ENCODE data around the gene C4orf51. TPM values are rescaled to one million over a fixed set of nuclear protein-coding genes. Genes with fewer than 3 reads are reported as not detected.

C4orf51 gene
- polyA plus RNA-seq, 6 donors from 2014 or later: not detected

DNA sequence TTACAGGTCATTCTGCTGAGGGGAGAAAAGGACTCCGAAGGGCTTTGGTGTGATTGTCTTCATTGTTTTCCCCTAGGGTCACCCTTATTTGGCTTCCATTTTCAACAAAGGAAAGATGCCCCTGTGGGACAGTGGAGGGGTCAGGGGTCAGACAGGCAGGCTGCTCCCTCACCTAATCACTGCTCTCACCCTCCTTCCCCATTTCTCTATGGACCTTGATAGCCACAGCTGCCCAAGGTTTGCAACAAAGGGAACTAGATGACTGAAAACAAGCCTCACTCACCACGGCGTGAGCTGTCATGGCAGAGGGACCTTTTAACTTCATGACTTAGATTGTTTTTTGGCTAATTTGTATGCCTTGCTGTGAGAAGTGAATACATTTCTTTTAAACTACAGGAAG, 40.7 kb downstream of the C4orf51 start:
- H3K36me3 Mint-ChIP-seq: no peaks in the 10 kb centered on the region
- no peak for ATAC-seq (ENCODE audit: low read depth in 2 of 2)
- H3K27ac Mint-ChIP-seq: no peak overlapping the region
- H3K27me3 Mint-ChIP-seq: peaks cover 18 to 43% (median 35%) of the 10 kb centered on the region in 3 donors
- peaks cover 0 to 7% (median 0%) of the 10 kb centered on the region in 7 donors for H3K9me3 Mint-ChIP-seq
- peaks cover 0 to 5% (median 4%) of the 10 kb centered on the region in 3 donors for H3K4me1 Mint-ChIP-seq
- no peak overlapping the region for H3K4me3 Mint-ChIP-seq
- no peak for DNase-seq

DNA sequence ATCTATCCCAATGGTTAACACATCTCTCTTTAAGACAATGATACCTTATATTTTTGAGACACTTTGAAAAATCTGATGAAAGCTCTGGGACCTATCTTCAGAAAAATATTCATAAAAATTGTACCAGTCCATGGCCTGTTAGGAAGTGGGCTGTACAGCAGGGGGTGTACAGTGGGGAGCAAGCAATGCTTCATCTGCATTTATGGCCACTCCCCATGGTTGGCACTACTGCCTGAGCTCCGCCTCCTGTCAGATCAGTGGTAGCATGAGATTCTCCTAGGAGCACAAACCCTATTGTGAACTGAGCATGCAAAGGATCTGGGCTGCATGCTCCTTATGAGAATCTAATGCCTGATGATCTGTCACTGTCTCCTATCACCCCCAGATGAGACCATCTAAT, 42.6 kb downstream of the C4orf51 start:
- H3K4me1 Mint-ChIP-seq: peaks cover 0 to 5% (median 4%) of the 10 kb centered on the region in 3 donors
- H3K36me3 Mint-ChIP-seq: no peaks in the 10 kb centered on the region
- H3K27ac Mint-ChIP-seq: no peak overlapping the region
- no peak for DNase-seq
- peaks cover 0 to 7% (median 0%) of the 10 kb centered on the region in 7 donors for H3K9me3 Mint-ChIP-seq
- H3K4me3 Mint-ChIP-seq: no peak overlapping the region
- H3K27me3 Mint-ChIP-seq: peaks cover 12 to 35% (median 28%) of the 10 kb centered on the region in 3 donors
- no peak for ATAC-seq (ENCODE audit: low read depth in 2 of 2)

DNA sequence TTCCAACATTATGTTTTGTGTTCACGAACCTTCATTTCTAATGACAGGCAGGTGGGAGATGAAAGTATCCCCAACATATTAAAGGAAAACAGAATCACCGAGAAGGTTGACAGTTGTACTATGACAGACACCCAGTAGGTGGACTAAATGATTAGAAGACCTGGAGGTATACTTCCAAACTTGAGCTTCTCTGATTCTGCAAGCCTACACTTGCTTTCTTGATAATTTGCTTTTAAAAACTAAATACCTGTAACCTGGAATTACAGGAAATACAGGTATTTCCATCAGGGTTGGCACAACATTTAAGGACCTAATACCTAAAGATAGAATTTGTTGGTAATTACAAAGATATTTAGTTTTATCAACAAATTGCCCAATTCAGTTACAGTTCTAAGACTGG, 43.4 kb downstream of the C4orf51 start:
- Mint-ChIP-seq H3K27ac (no peak overlapping the region), H3K27me3 (peaks cover 4 to 31% (median 24%) of the 10 kb centered on the region in 3 donors), H3K9me3 (peaks cover 0 to 7% (median 0%) of the 10 kb centered on the region in 7 donors), H3K36me3 (no peaks in the 10 kb centered on the region), H3K4me3 (no peak overlapping the region), H3K4me1 (peaks cover 0 to 5% (median 4%) of the 10 kb centered on the region in 3 donors)
- DNase-seq (no peak), ATAC-seq (ENCODE audit: low read depth in 2 of 2) (no peak)

DNA sequence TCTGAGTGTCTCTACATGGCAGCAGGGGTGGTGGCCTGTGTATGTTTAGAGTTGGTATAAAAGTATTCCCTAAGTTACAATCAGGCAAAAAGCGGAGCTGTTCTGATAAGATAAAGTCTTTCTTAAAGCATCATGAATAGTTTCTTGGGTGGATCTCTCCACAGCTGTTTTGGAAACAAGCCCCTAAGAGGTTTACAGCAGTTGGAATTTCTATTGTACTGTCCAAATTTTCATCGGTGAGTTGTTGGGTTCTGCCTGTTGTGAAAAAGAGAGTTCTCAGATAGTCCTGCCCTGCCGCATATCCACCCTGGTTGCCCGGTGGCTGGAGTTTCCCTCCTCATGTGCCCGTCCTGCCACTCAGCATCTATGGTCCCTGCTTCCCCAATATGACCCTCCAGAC, 50.1 kb downstream of the C4orf51 start:
- peaks cover 0 to 9% (median 7%) of the 10 kb centered on the region in 3 donors for H3K4me1 Mint-ChIP-seq
- no peaks in the 10 kb centered on the region for H3K36me3 Mint-ChIP-seq
- ATAC-seq (ENCODE audit: low read depth in 2 of 2): no peak
- H3K9me3 Mint-ChIP-seq: no peaks in the 10 kb centered on the region
- H3K27me3 Mint-ChIP-seq: peaks cover 8 to 13% (median 12%) of the 10 kb centered on the region in 3 donors
- peak overlapping the region in 1 of 8 donors; percentile 38 for H3K4me3 Mint-ChIP-seq
- no peak for DNase-seq
- no peak overlapping the region for H3K27ac Mint-ChIP-seq

DNA sequence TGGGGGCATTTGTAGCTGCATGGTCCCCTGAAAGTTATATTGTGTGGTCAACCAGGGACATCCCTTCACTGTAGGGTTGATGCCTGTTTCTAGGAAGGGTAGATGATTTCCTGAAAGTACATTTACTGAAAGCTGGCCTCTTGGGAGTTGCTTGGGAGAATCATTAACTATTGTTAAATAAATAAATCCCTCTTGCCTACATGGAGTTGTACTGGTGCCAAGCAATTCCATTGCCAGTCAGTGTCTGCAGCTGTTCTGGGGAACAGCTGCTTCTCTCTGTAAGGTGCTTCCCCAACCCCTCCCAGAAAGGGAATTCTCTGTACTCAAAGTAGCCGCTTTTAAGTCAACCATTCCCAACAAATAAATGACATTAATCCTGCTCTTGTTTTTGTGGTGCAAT, 51.1 kb downstream of the C4orf51 start:
- H3K4me3 Mint-ChIP-seq: peak overlapping the region in 3 of 8 donors; percentile 29 to 74 (median 46)
- no peaks in the 10 kb centered on the region for H3K9me3 Mint-ChIP-seq
- ATAC-seq (ENCODE audit: low read depth in 2 of 2) (no peak), DNase-seq (no peak)
- H3K36me3 Mint-ChIP-seq: no peaks in the 10 kb centered on the region
- H3K4me1 Mint-ChIP-seq: peaks cover 0 to 9% (median 7%) of the 10 kb centered on the region in 3 donors
- peaks cover 8 to 13% (median 12%) of the 10 kb centered on the region in 3 donors for H3K27me3 Mint-ChIP-seq
- no peak overlapping the region for H3K27ac Mint-ChIP-seq

DNA sequence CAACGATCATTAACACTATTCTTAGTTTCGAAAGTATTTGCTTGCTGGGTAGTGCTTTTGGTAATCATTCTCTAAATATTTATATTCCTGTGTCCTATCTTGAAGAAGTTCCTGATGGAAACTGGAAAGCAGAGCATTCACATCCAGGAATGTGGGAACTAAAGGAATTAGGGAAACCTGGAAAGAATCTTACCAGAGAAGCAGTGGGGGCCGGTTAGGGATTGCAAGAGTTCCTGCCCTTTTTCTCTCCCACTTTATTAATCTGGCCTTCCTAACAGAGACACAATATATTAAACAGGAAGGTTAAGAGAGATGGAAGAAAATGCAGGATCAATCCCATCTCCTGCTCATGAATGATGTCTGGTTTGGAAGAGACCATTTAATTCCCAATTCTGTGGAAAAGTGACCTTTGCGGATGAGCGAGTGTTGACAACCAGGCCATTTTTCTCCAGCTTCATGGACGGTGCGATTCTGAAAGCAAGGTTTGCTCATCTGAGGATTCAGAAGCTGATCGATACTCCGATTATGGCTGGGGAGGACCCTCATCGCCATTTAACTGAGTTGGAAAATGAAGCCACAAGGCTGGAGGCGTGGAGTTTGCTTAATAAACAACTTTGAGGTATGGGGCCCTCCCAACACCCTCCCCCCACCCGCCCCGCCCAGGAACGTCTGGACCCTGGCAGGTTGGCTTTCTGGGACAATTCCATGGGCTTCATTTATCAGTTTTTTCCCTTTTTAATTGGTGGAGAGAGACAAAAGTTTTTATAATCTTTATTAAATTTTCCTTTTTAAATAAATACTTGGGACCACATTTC, 52.3 kb downstream of the C4orf51 start:
- DNase-seq (no peak), ATAC-seq (ENCODE audit: low read depth in 2 of 2) (no peak)
- Mint-ChIP-seq H3K4me3 (peak overlapping the region; percentile 77 to 91 (median 86)), H3K36me3 (no peaks in the 10 kb centered on the region), H3K27me3 (peaks cover 8 to 13% (median 12%) of the 10 kb centered on the region in 3 donors), H3K27ac (peak overlapping the region in 2 of 6 donors; percentile 38 to 69), H3K9me3 (no peaks in the 10 kb centered on the region), H3K4me1 (peaks cover 0 to 9% (median 7%) of the 10 kb centered on the region in 3 donors)

DNA sequence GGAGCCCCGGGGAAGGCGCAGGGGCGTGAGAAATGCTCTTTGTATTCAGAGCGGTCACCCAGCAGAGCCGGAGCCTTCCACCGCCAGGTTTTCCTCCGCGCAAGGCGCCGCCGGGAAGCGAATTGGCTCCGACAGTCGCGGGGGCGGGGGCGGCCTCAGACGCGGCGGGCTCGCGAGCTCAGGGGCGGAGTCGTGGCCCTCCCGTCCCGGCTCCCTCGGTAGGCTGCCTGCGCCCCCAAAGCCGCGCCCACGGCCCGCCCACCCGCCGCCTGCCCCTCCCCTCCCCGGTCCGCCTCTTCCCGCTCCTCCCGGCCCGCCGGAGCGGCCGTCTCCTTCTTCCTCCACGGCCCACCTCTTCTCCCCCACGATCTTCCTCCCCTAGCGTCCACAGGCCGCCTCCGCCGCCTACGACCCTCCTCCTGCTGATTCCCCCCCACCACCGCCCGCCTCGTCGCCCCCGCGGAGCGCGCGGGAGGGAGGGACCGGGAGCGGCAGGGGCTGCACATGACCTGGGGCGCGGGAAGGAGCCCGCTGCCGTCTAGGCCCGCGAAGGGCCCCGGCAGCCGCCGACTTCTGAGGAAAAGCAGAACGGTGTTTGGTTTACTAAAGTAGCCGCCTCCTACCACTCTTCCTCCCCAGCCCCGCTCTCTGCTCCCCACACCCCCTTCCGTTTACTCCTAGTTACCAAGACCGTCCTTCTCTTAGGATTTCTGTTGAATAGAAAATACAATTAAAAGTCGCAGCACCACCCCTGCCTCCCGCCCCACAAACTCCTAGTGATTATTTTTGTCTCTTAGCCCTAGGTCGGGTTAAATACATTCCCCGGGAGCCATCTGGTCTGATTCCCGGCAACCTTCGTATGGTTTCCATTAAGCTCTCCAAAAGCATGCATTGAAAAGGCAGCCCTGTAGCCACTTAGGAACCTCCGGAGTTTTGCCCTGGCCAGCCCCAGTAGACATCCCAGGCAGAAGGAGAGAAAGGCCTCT, 53.2 kb downstream of the C4orf51 start:
- H3K4me3 Mint-ChIP-seq: peak overlapping the region; percentile 51 to 91 (median 86)
- ATAC-seq (ENCODE audit: low read depth in 2 of 2) (peak; percentile 92), DNase-seq (peak; percentile 59)
- peaks cover 0 to 9% (median 7%) of the 10 kb centered on the region in 3 donors for H3K4me1 Mint-ChIP-seq
- H3K27me3 Mint-ChIP-seq: peaks cover 8 to 13% (median 12%) of the 10 kb centered on the region in 3 donors
- H3K36me3 Mint-ChIP-seq: no peaks in the 10 kb centered on the region
- H3K9me3 Mint-ChIP-seq: no peaks in the 10 kb centered on the region
- H3K27ac Mint-ChIP-seq: peak overlapping the region in 4 of 6 donors; percentile 18 to 53 (median 34)

DNA sequence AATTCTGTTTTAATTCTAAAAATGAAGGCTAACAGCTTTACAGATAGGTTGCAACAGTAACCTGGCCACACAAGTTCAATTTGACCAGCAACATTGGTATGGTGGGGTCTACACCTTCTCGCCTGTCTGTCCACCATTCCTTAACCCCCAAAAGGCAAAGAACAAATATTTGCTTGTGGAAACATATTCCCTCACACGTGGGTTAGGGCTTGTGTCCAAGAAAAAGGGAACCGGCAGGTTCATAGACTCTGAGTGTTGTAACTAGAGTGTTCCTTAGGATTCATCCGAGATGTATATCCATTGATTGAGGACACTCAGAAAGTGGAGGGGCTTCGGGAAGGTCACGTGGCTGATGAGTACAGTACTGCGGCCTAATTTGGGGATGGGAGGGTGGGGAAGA, 54.1 kb downstream of the C4orf51 start:
- no peaks in the 10 kb centered on the region for H3K36me3 Mint-ChIP-seq
- peak overlapping the region; percentile 1 to 91 (median 82) for H3K4me3 Mint-ChIP-seq
- ATAC-seq (ENCODE audit: low read depth in 2 of 2): no peak
- peaks cover 0 to 9% (median 7%) of the 10 kb centered on the region in 3 donors for H3K4me1 Mint-ChIP-seq
- peak overlapping the region in 1 of 6 donors; percentile 29 for H3K27ac Mint-ChIP-seq
- DNase-seq: no peak
- H3K9me3 Mint-ChIP-seq: no peaks in the 10 kb centered on the region
- H3K27me3 Mint-ChIP-seq: peaks cover 8 to 13% (median 12%) of the 10 kb centered on the region in 3 donors

DNA sequence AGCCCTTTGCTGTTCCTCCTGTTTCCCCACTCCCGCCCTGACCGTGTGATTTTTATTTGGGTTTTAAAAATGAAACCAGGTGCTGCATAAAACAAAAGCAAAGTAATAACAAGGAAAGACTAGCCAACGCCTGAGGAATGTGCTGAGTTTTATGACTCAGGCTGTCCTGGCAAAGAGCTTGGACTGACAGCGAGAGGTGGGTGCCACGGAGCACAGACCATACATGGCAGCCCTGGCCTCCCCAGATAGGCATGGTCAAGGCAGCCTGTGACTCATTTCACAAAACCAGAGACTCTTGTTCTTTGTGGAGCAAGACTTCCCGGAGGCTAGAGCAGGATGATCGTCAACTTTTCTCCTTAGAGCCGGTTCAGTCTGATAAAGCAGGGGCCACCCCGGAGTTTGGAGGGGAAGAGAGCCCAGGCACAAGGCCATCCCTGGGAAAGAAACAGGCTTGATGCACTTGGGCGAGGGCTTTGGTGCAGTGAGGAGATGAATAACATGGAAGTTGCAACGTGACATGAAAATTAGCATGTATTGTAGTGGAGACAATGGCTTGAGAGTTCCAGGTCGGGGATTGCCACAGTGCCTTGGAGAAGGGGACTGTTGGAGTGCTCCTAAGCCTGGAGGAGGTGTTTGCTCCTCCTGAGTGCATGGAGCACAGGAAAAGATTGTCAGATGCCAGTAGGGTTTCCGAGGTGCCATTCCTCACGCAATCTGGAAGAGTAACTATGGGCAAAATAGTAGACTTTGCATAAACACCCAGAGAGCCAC, 54.8 kb downstream of the C4orf51 start:
- H3K4me3 Mint-ChIP-seq: peak overlapping the region in 3 of 8 donors; percentile 19 to 51 (median 30)
- ATAC-seq (ENCODE audit: low read depth in 2 of 2) (no peak), DNase-seq (no peak)
- H3K27ac Mint-ChIP-seq: no peak overlapping the region
- H3K4me1 Mint-ChIP-seq: peaks cover 0 to 9% (median 7%) of the 10 kb centered on the region in 3 donors
- H3K36me3 Mint-ChIP-seq: no peaks in the 10 kb centered on the region
- H3K9me3 Mint-ChIP-seq: no peaks in the 10 kb centered on the region
- peaks cover 5 to 8% (median 5%) of the 10 kb centered on the region in 3 donors for H3K27me3 Mint-ChIP-seq

DNA sequence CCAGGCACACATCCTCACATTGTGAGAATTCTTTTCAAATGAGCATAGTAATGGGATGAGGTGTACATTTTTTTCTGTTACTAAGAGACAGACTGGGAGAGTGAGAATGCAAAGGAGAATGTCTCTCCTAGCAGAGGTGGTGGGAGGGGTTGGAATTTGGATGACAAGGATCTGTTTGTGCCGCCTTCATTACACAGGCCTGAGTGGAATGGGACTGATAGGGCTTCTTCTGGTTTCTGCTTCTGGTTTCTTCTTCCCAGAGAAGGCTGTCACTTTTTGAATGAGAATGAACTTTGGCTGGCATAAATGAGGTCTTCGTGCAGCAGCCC, 55.4 kb downstream of the C4orf51 start:
- Mint-ChIP-seq H3K27me3 (peaks cover 0 to 2% (median 0%) of the 10 kb centered on the region in 3 donors), H3K4me3 (peak overlapping the region in 1 of 8 donors; percentile 31), H3K9me3 (no peaks in the 10 kb centered on the region), H3K4me1 (peaks cover 0 to 9% (median 7%) of the 10 kb centered on the region in 3 donors), H3K36me3 (no peaks in the 10 kb centered on the region), H3K27ac (no peak overlapping the region)
- DNase-seq: no peak
- ATAC-seq (ENCODE audit: low read depth in 2 of 2): no peak

DNA sequence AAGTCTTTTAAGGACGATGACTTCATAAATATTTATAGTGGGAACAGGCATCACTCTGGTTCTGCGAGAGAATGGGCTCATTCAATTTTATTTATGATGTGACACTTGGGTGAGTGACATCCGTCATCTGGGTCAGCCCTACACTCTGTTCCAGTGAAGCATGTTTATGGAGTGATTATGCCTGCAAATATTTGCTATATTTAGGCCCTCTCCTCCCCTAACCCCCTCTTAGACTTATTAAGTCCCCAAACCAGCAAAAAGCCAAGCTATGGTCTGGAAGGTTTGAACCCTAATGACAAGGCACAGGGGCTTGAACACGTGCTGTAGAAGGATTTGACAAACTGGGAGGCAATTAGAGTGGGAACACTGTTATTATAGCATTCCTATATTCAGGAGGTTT, 55.9 kb downstream of the C4orf51 start:
- H3K27ac Mint-ChIP-seq: no peak overlapping the region
- H3K9me3 Mint-ChIP-seq: no peaks in the 10 kb centered on the region
- peaks cover 0 to 9% (median 7%) of the 10 kb centered on the region in 3 donors for H3K4me1 Mint-ChIP-seq
- no peak for DNase-seq
- ATAC-seq (ENCODE audit: low read depth in 2 of 2): no peak
- no peaks in the 10 kb centered on the region for H3K27me3 Mint-ChIP-seq
- H3K36me3 Mint-ChIP-seq: no peaks in the 10 kb centered on the region
- no peak overlapping the region for H3K4me3 Mint-ChIP-seq

DNA sequence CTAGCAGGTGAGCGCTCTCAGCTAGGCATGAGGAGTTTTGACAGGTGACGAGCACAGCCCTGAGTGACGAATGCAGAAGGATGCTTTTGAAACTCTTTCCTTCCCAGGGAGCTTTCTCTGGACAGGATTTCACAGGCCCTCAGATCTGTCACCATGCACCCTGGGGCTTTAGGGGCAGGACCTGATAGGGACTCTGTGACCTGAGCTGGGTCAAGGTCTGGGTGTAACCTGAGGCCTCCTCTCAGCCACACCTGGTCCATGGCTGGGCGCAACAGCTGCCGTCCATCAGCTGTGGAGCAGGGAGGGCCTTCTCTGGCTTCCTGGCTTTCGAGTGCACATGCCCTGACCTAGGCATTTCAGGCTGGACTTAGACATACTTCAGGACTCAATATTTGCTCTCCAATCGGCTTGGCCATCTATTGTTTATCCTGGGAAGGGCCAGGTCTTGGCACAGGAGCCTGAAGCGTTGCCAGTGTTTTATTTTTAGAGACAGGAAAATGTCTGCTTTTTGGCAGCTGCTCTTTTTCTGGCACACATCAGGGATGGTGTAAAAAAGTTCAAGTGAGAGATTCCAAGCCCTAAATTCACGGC, 56.4 kb downstream of the C4orf51 start:
- no peaks in the 10 kb centered on the region for H3K9me3 Mint-ChIP-seq
- DNase-seq (no peak), ATAC-seq (ENCODE audit: low read depth in 2 of 2) (no peak)
- no peak overlapping the region for H3K4me3 Mint-ChIP-seq
- H3K27ac Mint-ChIP-seq: no peak overlapping the region
- peaks cover 0 to 9% (median 7%) of the 10 kb centered on the region in 3 donors for H3K4me1 Mint-ChIP-seq
- H3K27me3 Mint-ChIP-seq: no peaks in the 10 kb centered on the region
- no peaks in the 10 kb centered on the region for H3K36me3 Mint-ChIP-seq
